Stimulated activated CD8-positive, alpha-beta memory T cell treated with anti-CD3 and anti-CD28 coated beads, Interleukin-7, amount 100 ng/mL, for 1 hour (primary cell): ENCODE data around the gene LALBA.
"Not testable (repeated sequence)": the region's sequence is repeated elsewhere in the genome, so short reads cannot be mapped to it uniquely, and the experiment has no call there.

Source experiments
- DNase-seq, 2 donors: peaks; one replicate each; pipeline ENCODE4 v3.0.0-alpha.2; 2020; ENCODE audit warnings: low read depth in 2 of 2

LALBA gene

DNA sequence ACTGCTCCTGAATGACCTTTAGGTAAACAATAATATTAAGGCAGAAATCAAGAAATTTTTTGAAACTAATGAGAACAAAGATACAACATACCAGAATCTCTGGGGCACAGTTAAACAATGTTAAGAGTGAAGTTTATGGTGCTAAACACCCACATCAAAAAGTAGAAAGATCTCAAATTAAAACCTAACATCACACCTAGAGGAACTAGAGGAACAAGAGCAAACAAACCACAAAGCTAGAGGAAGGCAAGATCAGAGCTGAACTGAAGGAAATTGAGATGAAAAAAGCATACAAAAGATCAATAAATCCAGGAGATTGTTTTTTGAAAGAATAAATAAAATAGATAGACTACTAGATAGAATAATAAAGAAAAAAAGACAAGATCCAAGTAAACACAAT is 37.2 kb downstream of the LALBA start:
- DNase-seq, result no peak

DNA sequence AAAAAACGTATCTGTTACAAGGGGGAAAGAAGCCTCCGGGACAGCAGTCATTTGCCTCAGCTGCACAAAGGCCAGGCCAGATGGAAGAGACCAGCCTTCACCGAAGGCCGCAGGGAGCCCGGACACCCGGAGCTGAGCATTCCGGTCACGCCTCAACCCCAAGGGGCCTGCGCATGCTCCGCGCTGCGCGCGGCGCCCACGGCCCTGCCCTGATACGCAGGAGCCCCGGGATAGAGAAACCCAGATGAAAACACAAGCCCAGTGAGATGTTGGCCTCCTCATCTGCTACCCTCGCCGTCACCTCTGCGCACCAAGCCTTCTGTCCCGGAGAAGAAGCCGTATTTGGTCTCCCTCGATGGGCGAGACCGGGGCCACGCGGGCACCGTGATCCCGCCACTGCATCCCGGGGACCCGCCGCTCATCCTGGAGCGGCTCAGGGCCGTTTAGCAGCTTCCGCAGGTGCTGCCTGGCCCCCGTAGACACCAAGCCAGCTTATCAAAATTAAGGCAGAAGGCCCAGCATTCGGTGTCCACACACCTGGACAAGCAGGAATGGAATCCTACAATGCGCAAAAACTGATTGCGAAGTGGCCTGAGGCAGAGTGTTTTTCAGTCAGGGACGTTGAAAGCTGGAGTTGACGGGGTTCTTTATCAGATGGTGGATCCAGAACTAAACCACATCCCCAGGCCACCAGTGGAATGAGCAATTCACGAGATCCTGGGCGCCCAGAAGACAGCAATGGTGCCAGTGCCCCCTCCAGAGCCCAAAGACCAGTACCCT is 41.8 kb downstream of the LALBA start:
- DNase-seq, result no peak

DNA sequence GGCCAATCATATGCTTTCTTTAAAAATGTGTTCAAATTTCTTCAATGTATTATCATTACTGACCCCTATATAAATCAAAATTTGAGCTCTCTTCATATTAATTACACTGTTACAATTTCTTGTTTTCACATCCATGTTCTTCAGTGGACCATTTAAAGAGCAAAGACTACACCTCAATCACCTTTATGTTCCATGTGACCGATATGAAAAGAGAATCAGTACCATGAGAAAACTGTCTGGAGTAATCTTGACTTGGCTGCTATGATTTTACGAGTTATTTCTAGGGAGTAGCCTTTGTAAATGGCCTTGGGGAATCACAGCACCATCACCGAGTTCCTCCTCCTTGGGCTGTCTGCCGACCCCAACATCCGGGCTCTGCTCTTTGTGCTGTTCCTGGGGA is 44.5 kb downstream of the LALBA start, which contains the start of gene OR8S1:
Gene OR8S1, plus strand, starts transcription at position 301 of the 400 bp plus-strand sequence. Its CDS starts 0 bp downstream, at position 301.
- no peak for DNase-seq

DNA sequence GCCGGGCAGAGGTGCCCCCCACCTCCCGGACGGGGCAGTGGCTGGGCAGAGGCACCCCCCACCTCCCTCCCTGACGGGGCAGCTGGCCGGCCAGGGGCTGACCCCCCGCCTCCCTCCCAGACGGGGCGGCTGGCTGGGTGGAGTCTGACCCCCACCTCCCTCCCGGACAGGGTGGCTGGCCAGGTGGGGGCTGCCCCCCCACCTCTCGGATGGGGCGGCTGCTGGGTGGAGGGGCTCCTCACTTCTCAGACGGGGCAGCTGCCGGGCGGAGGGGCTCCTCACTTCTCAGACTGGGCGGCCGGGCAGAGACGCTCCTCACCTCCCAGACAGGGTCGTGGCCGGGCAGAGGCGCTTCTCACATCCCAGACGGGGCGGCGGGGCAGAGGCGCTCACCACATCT is 49.5 kb downstream of the LALBA start:
- not testable (repeated sequence) for DNase-seq
